Cardiac septum (tissue), 1 donor: ENCODE measurements around the gene ATG9B. TPM values are rescaled to one million over a fixed set of nuclear protein-coding genes. Genes with fewer than 3 reads are reported as not detected.
"Not testable (repeated sequence)": the region's sequence is repeated elsewhere in the genome, so short reads cannot be mapped to it uniquely, and the experiment has no call there.

Source experiments
- DNase-seq: peaks from one replicate; pipeline ENCODE4 v3.0.0-alpha.2; 2020; ENCODE audit warnings: low spot score
- intact Hi-C: fragments of 100-400 bp; cut with DNase I; formaldehyde crosslinking; loops from one replicate; pipeline ENCODE4 v1.14.0; 2022
- total RNA-seq: library from RNA; stranded (reverse); fragmentation: NEBNext Ultra II Directional; extraction: Animal tissue kit (Norgen Biotek cat#: 25700); gene quantifications from one replicate; pipeline ENCODE4 v1.2.1, GENCODE V29; 2021
- donor health status: DM: no; HTN: no; CAD: no.

Gene ATG9B
- total RNA-seq, 1 donor from 2014 or later, result 0.13 TPM

DNA sequence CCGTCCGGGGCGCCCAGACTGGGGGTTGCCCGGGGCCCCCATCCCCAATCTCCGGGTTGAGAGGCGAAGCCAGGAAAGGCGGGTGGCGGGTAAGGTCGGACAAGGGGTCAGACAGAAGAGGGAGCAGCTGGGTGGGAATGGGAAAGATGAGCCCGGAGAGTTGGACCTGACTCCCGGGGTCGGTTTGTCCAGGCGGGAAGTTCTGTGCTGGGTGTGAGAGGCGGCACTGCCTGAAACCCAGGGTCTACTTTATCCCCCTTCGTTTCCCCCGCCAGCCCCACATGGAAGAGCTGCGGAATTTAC, 35.8 kb upstream of the ATG9B start:
- no peak for DNase-seq
- intact Hi-C loops, result no loop called here

DNA sequence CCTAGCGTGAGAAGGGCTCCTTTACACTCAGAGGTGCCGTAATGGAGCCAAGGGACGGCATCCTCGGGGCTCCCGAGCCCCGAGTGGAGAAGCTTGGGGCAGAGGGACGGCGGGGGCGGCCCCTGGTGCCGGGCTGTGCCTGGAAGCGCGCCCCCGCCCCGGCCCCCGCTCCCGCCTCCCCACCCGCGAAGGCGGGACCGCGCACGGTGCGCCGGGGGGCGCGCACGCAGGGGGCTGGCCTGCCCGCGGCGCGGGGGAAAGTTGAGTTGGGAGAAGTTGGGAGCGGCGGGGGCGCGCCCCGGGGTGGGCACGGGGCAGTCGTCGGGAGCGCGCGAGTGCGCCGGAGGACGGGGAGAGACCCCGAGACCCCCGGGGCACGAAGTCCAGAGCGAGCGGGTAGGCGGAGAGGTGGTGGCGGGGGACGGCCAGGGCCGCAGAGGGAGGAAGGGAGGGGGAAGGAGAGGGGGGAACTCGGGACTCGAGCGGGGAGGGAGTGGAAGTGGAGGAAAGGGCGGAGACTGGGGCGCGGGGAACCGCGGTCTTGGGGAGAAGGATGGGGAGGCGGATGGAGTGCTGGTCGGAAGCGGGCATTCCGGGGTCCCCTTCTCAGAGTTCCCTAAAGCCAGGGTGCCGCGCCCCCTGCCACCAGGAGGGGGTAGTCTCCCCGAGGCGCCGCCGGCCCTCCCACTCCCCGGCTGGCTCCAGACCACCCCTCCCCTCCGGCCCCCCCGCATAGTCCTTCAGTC, 35.2 kb upstream of the ATG9B start, which contains the start of gene SLC4A2:
Gene SLC4A2 (plus strand): TSS at position 223 of the 746 bp plus-strand sequence. CDS start 2,399 bp downstream, outside the sequence.
- intact Hi-C loops, result loop anchor here (1.0 to 2.0 kb wide), 2 partner anchors 21 to 31 kb away; partner anchors contain the start of genes ABCB8 and FASTK

DNA sequence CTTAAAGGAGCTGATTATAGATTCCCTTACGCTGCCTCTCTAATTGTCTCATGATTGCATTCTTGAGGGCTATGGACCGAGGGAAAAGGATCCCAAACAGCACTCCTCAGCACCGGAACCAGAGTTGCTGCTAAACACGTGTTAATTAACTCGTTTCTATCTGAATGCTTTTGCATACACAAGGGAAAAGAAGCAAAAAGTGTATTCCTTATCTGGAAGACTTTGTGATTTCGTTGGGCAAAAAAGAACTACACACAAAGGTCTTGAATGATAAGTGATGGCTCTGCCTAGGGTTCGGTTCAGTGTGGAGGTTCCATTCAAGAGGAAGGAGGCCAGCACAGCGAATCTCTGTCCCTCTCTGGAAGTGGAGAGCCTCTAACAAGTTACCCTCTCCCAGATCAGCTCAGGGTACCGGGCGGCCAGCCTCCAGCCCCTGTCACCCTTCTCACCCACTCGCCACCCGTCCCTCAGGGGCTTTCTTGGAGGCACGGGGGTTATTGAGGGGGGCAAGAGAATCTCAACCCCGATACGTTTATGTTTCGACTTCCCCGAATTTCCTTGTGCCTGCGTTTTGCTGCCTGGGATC, 34.6 kb upstream of the ATG9B start:
- intact Hi-C loops, result loop anchor here (1.0 to 2.0 kb wide), 2 partner anchors 21 to 30 kb away; partner anchors contain the start of genes ABCB8 and FASTK
- DNase-seq, result no peak

More for the DNA sequence above, 35.2 kb upstream of the ATG9B start, which contains the start of gene SLC4A2:
- peak; percentile 89 for DNase-seq

DNA sequence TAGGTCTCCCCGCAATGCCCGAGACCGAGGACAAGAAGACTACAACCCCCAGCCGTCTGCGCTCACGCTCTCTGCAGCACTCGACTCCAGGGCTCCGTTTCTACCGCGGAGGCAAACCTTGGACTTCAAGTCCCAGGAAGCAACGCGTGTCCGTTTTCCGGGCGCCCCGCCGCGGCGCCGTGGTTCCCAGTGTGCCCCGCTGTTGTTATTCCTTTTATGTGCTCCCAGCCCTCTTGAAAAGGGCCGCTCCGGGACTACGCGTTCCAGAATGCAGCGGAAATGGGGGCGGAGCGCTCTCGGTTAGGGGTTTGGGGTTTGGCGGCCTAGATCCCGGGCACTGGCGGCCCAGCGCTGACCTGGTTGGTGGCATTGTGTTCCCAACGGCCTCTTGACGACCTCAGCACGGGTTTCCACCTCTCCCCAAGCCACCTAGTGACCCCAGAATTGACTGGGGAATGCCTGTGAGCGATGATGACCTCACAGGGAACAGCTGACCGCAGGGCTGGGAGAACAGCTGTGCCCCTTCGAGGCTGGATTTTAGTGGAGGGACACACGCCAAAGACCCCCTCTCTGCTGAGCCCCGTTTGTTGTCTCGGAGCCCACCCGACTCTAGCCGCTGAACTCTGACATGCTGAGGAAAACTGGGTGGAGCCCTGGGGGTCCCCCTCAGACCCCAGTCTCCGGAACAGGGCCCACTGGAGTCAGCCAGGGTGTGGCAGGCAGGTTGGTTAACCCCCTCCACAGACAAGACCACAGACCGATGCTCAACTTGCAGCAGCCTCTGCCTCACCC, 33.9 kb upstream of the ATG9B start:
- DNase-seq, result peak; percentile 99
- intact Hi-C loops, result loop anchor here (2.0 kb wide), 1 partner anchor 29 kb away; the partner anchor contains the start of gene ABCB8

DNA sequence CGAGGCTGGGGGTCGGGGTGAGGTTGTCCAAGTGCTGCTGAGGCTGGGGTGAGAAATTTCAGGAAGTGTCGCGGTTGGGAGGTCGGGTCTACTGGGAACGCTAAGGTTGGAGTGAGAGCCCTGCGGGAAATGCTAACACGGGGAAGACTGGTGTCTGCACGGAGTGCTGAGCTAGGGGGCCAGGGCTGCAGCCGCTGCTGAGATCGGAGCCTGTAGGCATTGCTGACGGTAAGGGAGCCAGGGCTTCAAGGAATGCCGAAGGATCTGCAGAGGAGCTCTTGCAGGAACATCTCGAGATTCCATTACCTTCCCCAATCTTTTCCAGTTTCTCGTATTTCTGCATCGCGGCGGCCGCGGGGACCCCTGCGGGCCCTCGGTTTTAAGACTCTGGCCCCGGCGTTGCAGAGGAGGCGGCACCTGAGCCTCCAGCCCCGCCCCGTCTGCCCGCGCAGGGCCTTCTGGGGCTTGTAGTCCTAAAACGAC, 33.3 kb upstream of the ATG9B start, which contains the start of gene CDK5:
Gene CDK5 (minus strand): TSS at position 392 of the 483 bp plus-strand sequence. CDS start 49 bp downstream, at position 343.
- intact Hi-C loops, result no loop called here
- DNase-seq, result no peak

DNA sequence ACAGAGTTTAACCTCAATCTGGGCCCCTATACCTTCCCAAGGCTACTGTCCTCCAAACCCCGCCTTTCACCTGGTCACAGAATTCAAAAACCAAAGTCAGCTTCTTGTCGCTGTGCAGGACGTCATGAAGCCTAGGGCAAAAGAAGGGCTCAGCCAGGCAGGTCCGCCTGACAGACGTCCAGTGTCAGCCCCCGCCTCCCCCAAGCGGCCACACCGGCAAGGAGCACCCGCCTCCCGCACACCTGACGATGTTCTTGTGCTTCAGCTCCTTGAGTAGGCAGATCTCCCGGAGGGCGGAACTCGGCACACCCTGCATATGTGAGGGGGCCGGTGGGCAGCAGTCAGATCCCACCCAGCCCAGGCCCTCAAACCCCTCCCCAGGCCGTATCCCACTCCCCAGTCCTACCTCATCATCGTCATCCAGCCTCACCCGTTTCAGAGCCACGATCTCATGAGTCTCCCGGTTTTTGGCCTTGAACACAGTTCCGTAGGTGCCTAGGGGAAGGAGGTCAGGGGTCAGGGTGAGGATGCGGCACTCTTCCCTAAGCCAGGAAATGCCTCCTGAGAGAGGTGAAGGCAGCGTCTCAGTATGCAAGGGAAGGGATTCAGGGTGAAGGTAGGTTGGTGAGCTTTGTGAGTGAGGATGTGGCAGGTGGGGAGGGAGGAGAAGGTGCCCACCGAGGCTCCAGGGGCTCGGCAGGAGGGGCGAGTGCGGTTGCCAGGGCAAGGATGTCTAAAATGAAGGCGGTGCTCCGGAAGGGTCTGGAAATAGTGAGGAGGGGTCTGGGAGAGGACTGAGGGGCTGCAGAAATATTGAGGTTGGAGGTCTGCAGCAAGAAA, 32.6 kb upstream of the ATG9B start:
- intact Hi-C loops, result no loop called here
- DNase-seq, result no peak

DNA sequence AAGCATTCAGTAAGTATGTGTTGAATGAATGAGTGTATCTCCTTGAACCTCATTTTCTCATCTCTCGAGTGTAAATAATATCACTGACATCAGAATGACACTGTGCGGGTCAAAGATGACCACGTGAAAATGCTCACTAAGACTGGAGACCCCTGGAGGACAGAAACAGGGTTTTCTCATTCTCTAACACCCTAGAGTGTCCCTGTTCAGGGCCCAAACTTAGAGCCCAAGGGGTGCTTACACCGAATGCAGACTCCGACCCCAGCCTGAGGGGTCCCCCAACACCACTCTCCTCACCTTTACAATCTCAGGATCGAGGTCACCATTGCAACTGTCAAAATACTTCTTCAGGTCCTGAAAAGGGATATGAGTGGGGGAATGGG, 32.0 kb upstream of the ATG9B start:
- intact Hi-C loops, result no loop called here
- DNase-seq, result no peak

DNA sequence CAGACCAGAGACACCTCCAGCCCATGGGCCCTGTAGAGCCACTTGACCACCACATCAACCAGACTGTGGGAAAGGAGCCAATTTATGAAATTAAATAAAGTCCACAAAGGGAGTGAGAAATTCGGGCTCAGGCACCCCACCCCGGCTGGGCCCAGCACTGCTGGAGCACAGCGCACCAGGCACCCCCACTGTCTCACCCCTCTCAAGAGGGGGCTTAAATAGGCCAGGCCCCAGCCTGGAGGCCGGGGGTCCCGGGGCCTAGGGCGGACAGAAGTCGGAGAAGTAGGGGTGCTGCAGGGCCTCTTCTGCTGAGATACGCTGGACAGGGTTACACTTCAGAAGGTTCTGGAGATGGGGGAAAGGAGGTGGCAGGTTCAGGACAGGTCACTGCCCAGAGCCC, 29.5 kb upstream of the ATG9B start:
- intact Hi-C loops, result no loop called here

DNA sequence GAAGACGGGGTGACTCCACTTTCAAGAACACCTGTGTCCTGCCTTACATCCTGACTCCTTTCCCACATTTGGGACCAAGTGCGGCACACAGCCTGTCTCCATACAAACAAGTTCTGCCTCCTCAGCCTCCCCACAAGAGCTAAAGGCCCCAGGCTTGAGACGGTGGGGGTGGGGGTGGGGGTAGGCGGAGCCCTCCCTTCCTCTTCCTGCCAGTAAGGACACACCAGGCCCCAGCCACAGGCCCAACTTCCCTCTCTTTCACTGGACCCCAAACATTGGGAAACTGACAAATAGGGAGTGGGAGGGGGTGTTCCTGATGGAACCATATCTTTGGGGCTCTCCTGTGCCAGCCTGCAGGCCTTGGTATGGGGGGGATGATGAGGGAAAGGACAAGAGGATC, 28.8 kb upstream of the ATG9B start:
- DNase-seq, result no peak
- intact Hi-C loops, result no loop called here

More for the DNA sequence above, 29.5 kb upstream of the ATG9B start:
- no peak for DNase-seq

DNA sequence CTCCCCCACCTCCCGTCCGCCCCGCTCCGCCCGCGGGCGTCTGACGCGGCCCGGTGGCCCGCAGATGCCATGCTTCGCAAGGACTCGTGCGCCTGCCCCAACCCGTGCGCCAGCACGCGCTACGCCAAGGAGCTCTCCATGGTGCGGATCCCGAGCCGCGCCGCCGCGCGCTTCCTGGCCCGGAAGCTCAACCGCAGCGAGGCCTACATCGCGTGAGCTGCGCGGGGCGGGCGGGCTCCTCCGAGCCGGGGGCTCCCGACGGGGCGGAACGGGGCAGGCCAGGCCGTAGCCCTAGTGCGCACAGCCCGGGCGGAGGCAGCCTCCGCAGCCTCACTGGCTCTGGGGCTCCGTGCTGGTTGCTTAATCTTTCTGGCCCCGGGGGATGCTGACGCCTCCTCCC, 26.8 kb upstream of the ATG9B start:
- DNase-seq, result no peak
- intact Hi-C loops, result no loop called here

DNA sequence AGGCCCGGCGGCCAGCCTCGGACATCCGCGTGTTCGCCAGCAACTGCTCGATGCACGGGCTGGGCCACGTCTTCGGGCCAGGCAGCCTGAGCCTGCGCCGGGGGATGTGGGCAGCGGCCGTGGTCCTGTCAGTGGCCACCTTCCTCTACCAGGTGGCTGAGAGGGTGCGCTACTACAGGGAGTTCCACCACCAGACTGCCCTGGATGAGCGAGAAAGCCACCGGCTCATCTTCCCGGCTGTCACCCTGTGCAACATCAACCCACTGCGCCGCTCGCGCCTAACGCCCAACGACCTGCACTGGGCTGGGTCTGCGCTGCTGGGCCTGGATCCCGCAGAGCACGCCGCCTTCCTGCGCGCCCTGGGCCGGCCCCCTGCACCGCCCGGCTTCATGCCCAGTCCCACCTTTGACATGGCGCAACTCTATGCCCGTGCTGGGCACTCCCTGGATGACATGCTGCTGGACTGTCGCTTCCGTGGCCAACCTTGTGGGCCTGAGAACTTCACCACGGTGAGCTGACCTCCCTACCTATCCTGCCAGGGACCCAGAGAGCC, 24.7 kb upstream of the ATG9B start:
- intact Hi-C loops, result no loop called here
- no peak for DNase-seq

DNA sequence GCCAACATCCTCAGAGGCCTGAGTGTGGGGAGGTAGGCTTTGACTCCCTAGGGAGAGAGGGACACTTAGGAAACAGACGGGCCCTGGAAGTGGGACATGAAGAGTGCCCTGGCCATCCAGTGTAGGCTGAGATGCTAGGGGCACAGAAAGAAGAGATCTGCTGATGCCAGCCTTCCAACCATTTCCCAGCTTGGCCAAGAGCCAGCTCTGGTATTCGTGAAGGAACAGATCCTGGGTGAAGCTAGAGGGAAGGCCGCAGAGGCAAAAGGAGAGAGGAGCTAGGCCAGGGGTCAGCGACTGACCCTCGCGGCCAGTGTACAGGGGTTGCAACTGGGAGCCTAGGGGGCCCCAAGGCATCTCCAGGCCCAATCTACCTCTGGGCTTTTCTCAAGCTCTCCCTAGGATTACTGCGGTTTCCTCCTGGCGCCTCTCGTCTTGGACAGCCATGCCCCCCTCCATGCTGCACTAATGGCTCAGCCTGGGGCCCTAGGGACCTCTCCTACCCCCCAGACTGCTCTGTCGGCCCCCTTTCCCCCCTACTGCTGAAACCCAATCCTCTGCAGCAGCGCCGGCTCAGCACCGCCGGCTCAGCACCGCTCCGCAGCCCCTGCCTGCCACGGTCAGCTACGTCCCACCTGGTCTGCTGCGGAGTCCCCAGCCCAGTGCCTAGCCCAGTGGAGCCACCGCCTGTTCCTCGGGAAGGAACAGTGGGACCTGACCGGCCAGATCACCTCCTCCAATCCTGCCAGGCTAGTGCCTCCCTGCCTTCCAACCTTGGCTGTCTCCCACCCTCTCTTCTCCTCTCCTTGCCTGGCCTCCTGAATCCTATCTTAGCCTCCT, 23.9 kb upstream of the ATG9B start, which contains the start of gene ASIC3:
Gene ASIC3 (plus strand): TSS at position 556 of the 840 bp plus-strand sequence. CDS start 355 bp downstream, outside the sequence.
- DNase-seq, result no peak
- intact Hi-C loops, result no loop called here

DNA sequence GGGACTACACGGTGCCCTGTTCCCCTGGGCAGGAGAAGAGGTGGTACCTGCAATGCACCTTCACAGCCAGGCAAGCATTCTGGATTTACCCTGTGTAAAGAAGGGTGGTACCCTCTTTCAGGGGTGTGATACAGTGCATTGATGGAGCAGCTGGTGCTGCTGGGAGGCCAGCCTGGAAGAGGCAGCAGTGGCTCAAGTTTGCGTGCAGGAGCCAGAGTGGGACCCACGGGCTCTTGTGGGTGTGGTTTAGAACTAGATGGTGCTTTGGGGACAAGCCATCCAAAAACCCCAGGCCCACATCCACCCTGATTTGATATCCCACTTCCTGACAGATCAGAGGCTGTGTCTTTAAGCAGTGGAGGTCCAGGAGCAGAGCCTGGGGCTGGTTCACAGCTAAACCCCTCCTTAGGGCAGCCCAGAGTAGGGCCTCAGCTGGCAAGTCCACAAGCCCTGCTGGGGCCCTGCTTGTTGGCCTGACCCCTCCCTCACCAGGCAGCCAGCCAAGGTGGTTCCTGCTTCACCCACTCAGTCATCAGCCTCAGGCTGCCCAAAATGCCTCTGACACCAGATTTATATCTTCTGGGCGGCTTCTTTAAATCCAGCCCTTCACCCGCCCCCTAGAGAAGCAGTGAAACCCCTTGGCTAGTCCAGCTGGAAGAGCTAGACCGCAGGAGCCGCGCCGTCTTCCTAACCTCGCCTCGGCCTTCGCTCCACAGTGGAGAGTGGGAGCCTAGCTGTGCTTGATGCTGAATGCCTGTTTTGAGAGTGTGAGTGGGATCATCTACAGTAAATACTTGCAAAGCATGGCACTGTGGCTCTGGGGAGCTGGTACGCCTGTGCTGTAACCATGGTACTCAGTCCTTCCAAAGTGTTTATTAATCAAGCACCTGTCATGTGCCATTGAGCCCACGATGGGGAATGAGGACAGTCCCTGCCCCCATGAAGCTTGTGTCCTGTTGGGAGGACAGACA, 22.6 kb upstream of the ATG9B start:
- no peak for DNase-seq
- intact Hi-C loops, result no loop called here

DNA sequence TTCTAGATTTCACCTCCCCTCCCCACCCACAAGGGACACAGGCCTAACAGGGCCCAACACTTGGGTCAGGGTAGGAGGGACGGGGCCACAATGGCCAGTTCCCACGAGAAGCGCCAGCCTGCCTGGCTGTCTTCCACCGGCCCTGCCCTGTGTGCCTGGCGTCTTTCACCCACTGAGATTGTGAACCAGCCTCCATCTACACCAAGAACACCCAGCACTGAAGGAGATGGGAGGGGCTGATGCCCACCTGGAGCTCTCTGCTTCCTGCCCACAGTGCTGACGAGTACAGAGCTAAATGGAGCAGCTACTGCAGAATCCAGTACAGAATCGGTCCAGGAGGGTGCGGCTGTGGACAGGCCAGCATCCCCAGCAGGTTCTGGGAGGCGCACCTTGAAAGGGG, 21.7 kb upstream of the ATG9B start:
- no peak for DNase-seq
- intact Hi-C loops, result no loop called here

DNA sequence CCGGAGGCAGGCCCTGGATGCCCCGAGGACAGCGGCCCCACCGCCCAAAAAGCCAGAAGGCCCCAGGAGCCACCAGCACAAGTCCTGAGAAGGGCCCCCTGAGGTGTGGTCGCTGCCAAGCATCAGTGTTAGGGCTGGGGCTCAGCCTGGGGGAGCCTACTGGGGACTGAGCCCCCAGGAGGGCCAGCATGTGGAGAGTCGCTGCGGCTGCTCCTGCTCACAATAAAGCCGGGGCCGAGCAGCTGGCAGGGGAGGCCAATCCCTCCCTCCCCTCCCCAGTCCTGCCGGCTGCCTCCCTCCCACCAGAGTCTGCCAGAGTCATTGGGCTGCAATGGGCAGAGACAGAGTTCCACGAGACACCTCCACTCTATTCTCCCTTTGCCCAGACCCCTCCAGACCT, 21.0 kb upstream of the ATG9B start:
- no peak for DNase-seq
- intact Hi-C loops, result no loop called here

DNA sequence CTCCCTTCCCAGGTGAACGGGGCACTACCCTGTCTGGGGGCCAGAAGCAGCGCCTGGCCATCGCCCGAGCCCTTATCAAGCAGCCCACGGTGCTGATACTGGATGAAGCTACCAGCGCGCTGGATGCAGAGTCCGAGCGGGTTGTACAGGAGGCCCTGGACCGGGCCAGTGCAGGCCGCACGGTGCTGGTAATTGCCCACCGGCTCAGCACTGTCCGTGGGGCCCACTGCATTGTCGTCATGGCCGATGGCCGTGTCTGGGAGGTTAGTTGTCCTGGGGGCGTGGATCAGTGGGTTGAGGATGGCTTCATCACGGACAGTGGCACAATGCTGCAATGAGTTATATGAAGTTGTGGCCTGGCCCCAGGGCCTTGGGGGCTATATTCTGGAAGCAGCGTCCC, 19.7 kb upstream of the ATG9B start:
- intact Hi-C loops, result no loop called here
- no peak for DNase-seq

DNA sequence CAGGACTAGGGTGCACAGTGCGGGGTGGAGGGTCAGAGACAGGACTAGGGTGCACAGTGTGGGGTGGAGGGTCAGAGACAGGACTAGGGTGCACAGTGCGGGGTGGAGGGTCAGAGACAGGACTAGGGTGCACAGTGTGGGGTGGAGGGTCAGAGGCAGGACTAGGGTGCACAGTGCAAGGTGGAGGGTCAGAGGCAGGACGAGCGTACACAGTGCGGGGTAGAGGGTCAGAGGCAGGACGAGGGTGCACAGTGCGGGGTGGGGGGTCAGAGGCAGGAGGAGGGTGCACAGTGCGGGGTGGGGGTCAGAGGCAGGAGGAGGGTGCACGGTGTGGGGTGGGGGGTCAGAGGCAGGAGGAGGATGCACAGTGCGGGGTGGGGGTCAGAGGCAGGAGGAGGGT, 19.2 kb upstream of the ATG9B start:
- intact Hi-C loops, DNase-seq: not testable (repeated sequence)
